H54 (cell line): ENCODE results near the gene WDR88.
"Not testable (repeated sequence)": the region's sequence is repeated elsewhere in the genome, so short reads cannot be mapped to it uniquely, and the experiment has no call there.

ENCODE experiments used
- DNase-seq: peaks from one replicate; pipeline ENCODE4 v3.0.0; 2011; ENCODE audit warnings: low spot score, mixed read lengths; ENCODE audit not compliant: insufficient read length
- FAIRE-seq: peaks from 3 replicates; lab custom pipeline; 2011; peaks lifted over from hg19 to GRCh38; lab: Jason Lieb, UNC
- POLR2A ChIP-seq: IDR thresholded peaks from 2 replicates; pipeline ENCODE4 v1.6.1; 2011; ENCODE audit warnings: low read depth, mild to moderate bottlenecking, low read length

Gene WDR88

DNA sequence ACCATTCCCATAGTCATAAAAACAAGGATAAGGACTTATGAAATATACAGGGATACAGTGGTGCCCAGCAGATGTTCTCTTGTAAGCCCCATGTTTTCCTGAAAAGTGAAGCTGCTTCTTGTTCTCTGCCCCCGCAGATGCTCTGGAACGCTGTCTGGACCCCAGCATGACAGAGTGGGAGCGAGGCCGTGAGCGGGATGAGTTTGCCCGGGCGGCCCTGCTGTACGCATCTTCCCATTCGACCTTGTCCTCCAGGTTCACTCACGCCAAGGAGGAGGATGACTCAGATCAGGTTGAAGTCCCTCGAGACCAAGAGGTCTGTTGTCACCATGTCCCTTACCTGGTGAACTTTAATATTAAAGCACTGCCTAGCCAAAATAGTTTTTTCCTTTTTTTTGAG lies 20.3 kb upstream of the WDR88 start:
- no peak for DNase-seq
- FAIRE-seq: no peak
- no peak for TF ChIP-seq POLR2A

DNA sequence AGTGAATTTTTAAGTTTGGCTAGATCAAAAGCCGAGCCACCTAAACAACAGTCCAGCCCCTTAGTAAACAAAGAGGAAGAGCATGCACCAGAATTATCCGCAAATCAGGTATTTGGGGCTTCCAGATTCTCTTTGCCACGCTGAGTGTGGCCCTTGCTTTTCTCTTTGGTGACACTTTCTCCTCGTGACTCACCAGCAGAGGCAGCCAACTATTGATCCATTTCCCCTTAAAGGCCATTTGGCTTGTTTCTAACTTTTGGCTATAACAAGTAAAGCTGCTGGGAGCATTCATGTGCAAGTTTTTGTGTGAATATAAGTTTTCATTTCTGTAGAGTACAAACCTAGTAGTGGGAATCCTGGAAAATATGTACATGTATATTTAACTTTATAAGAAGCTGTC lies 17.6 kb upstream of the WDR88 start:
- FAIRE-seq (no peak), DNase-seq (no peak)
- no peak for TF ChIP-seq POLR2A

DNA sequence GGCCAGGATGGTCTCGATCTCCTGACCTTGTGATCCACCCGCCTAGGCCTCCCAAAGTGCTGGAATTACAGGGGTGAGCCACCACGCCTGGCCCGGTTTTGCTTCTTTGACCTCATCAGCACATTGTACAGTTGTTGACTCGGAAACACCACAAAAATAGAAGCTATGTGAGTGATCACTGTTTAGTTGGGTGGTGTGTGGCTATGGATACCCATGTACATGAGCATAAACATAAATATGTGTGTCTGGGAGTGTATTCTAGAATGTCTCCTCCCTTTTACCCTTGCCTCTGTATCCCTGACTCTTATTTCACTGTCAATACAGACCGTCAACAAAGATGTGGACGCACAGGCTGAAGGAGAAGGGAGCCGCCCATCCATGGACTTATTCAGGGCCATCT lies 14.4 kb upstream of the WDR88 start:
- DNase-seq: no peak
- FAIRE-seq: no peak
- TF ChIP-seq POLR2A: no peak

- no peak for TF ChIP-seq POLR2A
- DNase-seq (no peak), FAIRE-seq (no peak)
Measured at GRCh38 chr19:33118643-33119042, 13.3 kb upstream of the WDR88 start.

DNA sequence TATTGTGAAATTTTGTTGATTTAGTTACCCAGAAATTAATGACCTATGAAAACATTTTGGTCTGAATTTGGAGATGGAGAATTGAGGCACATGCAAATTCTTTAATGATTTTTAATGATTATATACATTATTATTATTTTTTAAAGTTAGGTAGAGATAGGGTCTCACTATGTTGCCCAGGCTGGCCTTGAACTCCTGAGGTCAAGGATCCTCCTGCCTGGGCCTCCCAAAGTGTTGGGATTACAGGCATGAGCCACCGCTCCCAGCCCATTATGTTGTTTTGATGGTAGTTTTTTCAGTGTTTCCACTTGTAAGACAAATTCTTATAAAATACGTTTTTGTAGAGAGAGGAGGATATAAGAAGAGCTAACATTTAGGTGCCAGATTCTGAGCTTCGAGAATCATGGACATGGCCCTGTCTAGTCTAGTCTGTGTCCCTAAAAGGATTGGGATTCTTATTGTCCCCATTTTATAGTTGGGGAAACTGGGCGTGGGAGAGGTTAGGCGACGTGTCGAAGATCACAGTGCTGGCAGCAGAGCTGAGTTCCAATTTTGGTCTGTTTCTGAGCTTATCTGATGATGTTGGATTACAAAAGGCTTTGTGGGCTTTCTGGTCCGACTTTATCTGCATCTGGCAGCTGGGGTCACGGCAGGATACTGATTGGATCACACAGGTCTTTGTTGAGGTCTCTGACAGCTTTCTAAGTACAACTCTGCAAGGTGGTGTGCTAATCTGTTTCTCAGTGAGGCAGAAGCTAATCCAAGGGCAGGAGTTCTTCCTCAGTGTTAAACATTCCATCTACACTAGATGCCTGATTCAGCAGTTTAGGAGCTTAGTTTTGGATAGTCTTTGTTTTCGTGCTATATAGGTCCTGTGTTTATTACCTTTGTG lies 7.5 kb upstream of the WDR88 start:
- no peak for TF ChIP-seq POLR2A
- FAIRE-seq: no peak
- no peak for DNase-seq

GRCh38 chr19:33125929-33126388 lies 6.0 kb upstream of the WDR88 start:
- DNase-seq: peak; percentile 86
- TF ChIP-seq POLR2A: no peak
- peak; percentile 81 for FAIRE-seq

DNA sequence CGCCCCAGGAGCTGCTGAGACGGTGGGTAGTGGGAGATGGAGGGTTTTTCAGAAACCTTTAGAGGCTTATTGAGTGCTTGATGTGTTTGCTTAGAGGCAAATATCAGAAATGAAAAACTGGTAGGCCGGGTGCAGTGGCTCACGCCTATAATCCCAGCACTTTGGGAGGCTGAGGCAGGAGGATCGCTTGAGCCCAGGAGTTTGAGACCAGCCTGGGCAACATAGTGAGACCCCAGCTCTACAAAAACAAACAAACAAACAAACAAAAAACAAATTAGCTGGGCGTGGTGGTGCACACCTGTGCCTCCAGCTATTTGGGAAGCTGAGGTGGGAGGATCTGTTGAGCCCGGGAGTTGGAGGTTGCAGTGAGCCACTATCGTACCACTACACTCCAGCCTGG lies 5.2 kb upstream of the WDR88 start:
- not testable (repeated sequence) for DNase-seq, FAIRE-seq

GRCh38 chr19:33129901-33130300 lies 2.0 kb upstream of the WDR88 start:
- DNase-seq (no peak), FAIRE-seq (no peak)
- TF ChIP-seq POLR2A: no peak

DNA sequence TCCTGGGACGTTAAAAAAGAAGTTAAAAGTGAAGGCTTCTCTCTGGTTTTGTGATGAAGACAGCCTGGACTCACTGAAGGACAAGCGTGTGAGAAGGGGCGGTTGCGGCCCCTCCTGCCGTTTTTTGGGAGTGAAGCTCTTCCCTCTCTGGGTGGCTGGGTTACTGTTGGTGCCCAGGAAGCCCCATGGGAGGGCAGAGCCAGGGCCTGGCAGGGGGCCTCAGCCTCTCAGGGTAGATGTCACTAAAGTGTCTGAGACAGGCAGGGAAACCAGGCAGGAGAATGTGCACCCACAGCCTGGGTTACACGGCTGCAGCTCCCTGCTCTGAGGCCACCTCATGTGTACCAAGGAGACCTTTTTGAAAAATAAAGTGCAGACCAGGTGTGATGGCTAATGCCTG lies 1.5 kb upstream of the WDR88 start:
- no peak for DNase-seq
- FAIRE-seq: no peak

DNA sequence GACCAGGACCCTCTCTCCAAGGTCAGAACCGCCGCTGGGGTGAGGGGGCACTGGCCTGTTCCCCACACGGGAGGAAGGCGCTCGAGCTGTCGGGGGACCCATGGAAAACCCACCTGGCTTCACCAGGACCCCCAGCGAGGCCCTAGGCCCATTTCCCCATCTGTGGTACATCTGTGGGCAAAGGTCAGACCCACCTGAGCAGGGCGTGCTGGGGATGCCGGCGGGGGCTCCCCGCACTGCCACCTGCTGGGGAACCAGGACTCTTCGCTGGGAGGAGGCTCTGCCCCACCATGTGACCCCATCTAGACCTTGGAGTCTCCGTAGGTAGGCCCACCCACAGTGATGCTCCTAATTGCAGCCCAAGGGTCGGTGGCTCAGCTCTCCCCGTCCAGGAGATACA lies 511 bp downstream of the WDR88 start:
- DNase-seq (no peak), FAIRE-seq (no peak)
- TF ChIP-seq POLR2A: no peak

More for the DNA sequence above, 1.5 kb upstream of the WDR88 start:
- no peak for TF ChIP-seq POLR2A

- DNase-seq (no peak), FAIRE-seq (no peak)
- TF ChIP-seq POLR2A: no peak
Measured at GRCh38 chr19:33133438-33134031, 1.6 kb downstream of the WDR88 start.

- TF ChIP-seq POLR2A: no peak
- FAIRE-seq (no peak), DNase-seq (no peak)
Measured at GRCh38 chr19:33134571-33135041, 2.7 kb downstream of the WDR88 start.

GRCh38 chr19:33139165-33139564 lies 7.3 kb downstream of the WDR88 start:
- no peak for FAIRE-seq

DNA sequence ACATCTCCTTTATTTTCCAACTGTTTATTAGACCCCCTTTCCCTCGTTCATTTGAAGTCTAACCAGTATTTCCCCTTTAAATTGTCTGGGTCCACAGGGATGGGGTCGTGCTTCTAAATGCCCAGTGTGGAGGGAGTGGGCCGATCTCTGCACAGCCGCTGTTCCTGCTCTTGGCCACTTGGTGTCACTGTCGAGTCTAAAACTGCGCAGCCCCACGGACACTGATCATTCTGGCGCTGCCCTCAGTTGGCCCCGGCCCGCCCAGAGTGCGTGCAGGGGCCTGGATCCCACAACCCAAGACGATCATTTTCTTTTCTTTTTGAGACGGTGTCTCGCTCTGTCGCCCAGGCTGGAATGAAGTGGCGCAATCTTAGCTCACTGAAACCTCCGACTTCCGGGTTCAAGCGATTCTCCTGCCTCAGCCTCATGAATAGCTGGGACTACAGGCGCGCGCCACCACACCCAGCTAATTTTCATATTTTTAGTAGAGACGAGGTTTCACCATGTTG lies 12.0 kb downstream of the WDR88 start:
- no peak for TF ChIP-seq POLR2A
- FAIRE-seq (no peak), DNase-seq (peak; percentile 87)

More at GRCh38 chr19:33139165-33139564, 7.3 kb downstream of the WDR88 start:
- no peak for TF ChIP-seq POLR2A
- DNase-seq: no peak
